ENCODE data around the gene ARL2BP.
"Not testable (repeated sequence)": the region's sequence is repeated elsewhere in the genome, so short reads cannot be mapped to it uniquely, and the experiment has no call there.

ARL2BP gene

DNA sequence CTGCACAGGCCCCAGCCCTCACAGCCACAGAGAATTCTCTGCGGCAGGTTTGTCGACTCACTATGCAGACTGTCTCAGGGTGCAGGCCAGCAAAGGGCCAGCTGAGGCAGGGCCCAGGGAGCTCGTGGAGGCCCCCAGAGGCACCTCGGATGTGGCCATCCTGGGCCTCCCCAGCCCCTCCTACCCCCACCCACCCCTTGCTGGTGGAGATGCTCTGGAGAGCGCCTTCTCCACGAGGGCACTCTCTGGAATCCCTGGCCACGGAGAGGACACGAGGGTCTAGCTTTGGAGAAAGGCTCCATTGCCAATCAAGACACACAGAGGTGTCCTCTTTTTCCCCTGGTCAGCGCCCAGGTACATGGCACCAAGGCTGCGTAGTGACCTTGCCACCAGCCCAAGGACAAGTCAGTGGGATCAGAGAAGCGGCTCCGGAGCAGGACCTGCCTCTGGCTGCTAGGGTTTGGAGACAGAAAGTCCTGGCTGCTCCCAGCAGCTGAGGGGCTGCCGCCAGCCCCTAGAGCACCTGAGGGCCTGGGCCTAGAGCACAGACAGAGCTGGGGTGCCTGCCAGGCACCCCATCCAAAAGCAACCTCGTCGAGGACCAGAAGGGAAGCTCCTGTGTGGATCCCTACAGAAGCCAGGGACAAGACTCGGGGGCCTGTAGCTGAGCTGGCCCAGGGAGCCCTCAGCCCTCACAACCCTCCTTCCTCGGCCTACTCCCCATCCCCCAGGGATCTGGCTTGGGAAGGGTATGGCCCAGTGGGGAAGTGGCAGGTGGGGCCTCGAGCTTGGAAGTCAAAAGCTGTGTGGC, 18.7 kb downstream of the ARL2BP start:
- H3K9me3 ChIP-seq (ENCODE audit: insufficient read depth, low read length), result no peaks in the 10 kb centered on the region
- peaks cover 23% of the 10 kb centered on the region for H3K4me1 ChIP-seq (ENCODE audit: insufficient read depth, insufficient read length)
- H3K27me3 ChIP-seq (ENCODE audit: insufficient read depth, insufficient read length), result no peaks in the 10 kb centered on the region
- no peak for TF ChIP-seq SUZ12 (IDR thresholded peaks at IDR 0.05; ENCODE audit: extremely low read depth, insufficient read depth, insufficient read length)
- no peak for TF ChIP-seq ZNF274 (IDR thresholded peaks at IDR 0.05; ENCODE audit: low read depth, low read length)
- H3K36me3 ChIP-seq (ENCODE audit: insufficient read depth, insufficient read length, low read length), result no peaks in the 10 kb centered on the region
- no peak for DNase-seq (ENCODE audit: low read depth, low spot score)
- no peak overlapping the region for H3K4me3 ChIP-seq (ENCODE audit: insufficient read length, low read depth)
- H3K9ac ChIP-seq (ENCODE audit: insufficient read length, low read depth), result peak overlapping the region; percentile 57

DNA sequence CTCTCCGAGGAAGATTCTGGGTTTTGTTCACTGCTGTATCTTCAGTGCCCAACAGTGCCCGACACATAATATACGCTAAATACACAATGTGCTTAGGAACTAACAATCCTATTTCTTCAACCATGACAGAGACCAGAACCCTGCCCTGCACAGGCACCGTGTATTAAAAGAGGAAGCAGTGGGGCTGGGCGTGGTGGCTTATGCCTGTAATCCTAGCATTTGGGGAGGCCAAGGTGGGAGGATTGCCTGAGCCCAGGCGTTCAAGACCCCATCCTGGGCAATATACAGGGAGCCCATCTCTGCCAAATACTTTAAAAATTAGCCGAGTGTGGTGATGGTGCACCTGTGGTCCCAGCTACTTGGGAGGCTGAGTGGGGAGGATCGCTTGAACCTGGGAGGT, 19.3 kb downstream of the ARL2BP start:
- no peak for TF ChIP-seq ZNF274 (IDR thresholded peaks at IDR 0.05; ENCODE audit: low read depth, low read length)
- TF ChIP-seq SUZ12 (IDR thresholded peaks at IDR 0.05; ENCODE audit: extremely low read depth, insufficient read depth, insufficient read length), result no peak
- TF ChIP-seq YY1 (IDR thresholded peaks at IDR 0.05; ENCODE audit: insufficient read depth, insufficient read length), result no peak
- H3K9me3 ChIP-seq (ENCODE audit: insufficient read depth, low read length), result no peaks in the 10 kb centered on the region
- H3K36me3 ChIP-seq (ENCODE audit: insufficient read depth, insufficient read length, low read length), result no peaks in the 10 kb centered on the region
- no peak overlapping the region for H3K9ac ChIP-seq (ENCODE audit: insufficient read length, low read depth)
- no peak overlapping the region for H3K4me3 ChIP-seq (ENCODE audit: insufficient read length, low read depth)
- H3K4me1 ChIP-seq (ENCODE audit: insufficient read depth, insufficient read length), result peaks cover 21% of the 10 kb centered on the region
- no peaks in the 10 kb centered on the region for H3K27me3 ChIP-seq (ENCODE audit: insufficient read depth, insufficient read length)
- DNase-seq (ENCODE audit: low read depth, low spot score), result no peak

DNA sequence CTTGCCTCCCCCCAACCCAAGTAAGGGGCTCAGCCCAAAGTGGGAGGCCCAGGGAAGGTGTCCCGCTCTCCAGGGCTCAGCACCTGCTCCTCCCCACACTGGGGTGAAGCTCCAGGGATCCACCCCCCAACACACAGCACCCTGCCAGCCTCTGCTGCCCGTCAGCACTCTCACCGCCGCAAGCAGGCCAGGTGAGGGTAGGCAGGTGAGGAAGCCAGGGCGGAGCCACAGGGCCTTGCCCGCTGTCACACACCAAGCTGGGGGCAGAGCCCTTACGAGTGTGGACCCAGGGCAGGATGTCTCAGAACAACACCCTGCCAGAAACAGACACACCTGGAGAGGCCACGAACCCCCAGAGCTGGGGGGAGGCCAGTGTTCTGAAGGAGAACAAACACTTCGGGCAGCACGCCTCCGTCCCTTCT, 19.9 kb downstream of the ARL2BP start:
- DNase-seq (ENCODE audit: low read depth, low spot score), result no peak
- Histone ChIP-seq H3K27me3 (ENCODE audit: insufficient read depth, insufficient read length) (no peaks in the 10 kb centered on the region), H3K9me3 (ENCODE audit: insufficient read depth, low read length) (no peaks in the 10 kb centered on the region), H3K9ac (ENCODE audit: insufficient read length, low read depth) (no peak overlapping the region), H3K4me3 (ENCODE audit: insufficient read length, low read depth) (no peak overlapping the region), H3K4me1 (ENCODE audit: insufficient read depth, insufficient read length) (peaks cover 19% of the 10 kb centered on the region), H3K36me3 (ENCODE audit: insufficient read depth, insufficient read length, low read length) (no peaks in the 10 kb centered on the region)
- TF ChIP-seq YY1 (IDR thresholded peaks at IDR 0.05; ENCODE audit: insufficient read depth, insufficient read length) (no peak), SUZ12 (IDR thresholded peaks at IDR 0.05; ENCODE audit: extremely low read depth, insufficient read depth, insufficient read length) (no peak), ZNF274 (IDR thresholded peaks at IDR 0.05; ENCODE audit: low read depth, low read length) (no peak)

GRCh38 chr16:57265850-57266530, 20.9 kb downstream of the ARL2BP start:
- no peaks in the 10 kb centered on the region for H3K36me3 ChIP-seq (ENCODE audit: insufficient read depth, insufficient read length, low read length)
- no peak overlapping the region for H3K9ac ChIP-seq (ENCODE audit: insufficient read length, low read depth)
- no peaks in the 10 kb centered on the region for H3K27me3 ChIP-seq (ENCODE audit: insufficient read depth, insufficient read length)
- TF ChIP-seq YY1 (IDR thresholded peaks at IDR 0.05; ENCODE audit: insufficient read depth, insufficient read length) (no peak), SUZ12 (IDR thresholded peaks at IDR 0.05; ENCODE audit: extremely low read depth, insufficient read depth, insufficient read length) (no peak), ZNF274 (IDR thresholded peaks at IDR 0.05; ENCODE audit: low read depth, low read length) (no peak)
- H3K9me3 ChIP-seq (ENCODE audit: insufficient read depth, low read length), result no peaks in the 10 kb centered on the region
- no peak overlapping the region for H3K4me3 ChIP-seq (ENCODE audit: insufficient read length, low read depth)
- H3K4me1 ChIP-seq (ENCODE audit: insufficient read depth, insufficient read length), result peaks cover 18% of the 10 kb centered on the region
- DNase-seq (ENCODE audit: low read depth, low spot score), result no peak

- H3K9ac ChIP-seq (ENCODE audit: insufficient read length, low read depth), result no peak overlapping the region
- H3K4me3 ChIP-seq (ENCODE audit: insufficient read length, low read depth), result no peak overlapping the region
- no peaks in the 10 kb centered on the region for H3K36me3 ChIP-seq (ENCODE audit: insufficient read depth, insufficient read length, low read length)
- peaks cover 20% of the 10 kb centered on the region for H3K4me1 ChIP-seq (ENCODE audit: insufficient read depth, insufficient read length)
- no peaks in the 10 kb centered on the region for H3K27me3 ChIP-seq (ENCODE audit: insufficient read depth, insufficient read length)
- DNase-seq (ENCODE audit: low read depth, low spot score), result no peak
- TF ChIP-seq YY1 (IDR thresholded peaks at IDR 0.05; ENCODE audit: insufficient read depth, insufficient read length), result no peak
- no peak for TF ChIP-seq ZNF274 (IDR thresholded peaks at IDR 0.05; ENCODE audit: low read depth, low read length)
- H3K9me3 ChIP-seq (ENCODE audit: insufficient read depth, low read length), result no peaks in the 10 kb centered on the region
Observed at GRCh38 chr16:57266531-57267260, 21.6 kb downstream of the ARL2BP start.

DNA sequence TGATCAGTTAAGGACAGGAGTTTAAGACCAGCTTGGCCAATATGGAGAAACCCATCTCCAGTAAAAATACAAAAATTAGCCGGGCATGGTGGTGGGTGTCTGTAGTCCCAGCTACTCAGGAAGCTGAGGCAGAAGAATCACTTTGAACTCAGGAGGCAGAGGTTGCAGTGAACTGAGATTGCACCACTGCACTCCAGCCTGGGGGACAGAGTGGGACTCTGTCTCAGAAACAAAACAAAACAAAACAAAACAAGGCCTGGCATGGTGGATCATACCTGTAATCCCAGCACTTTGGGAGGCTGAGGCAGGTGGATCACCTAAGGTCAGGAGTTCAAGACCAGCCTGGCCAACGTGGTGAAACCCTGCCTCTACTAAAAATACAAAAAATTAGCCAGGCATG, 22.3 kb downstream of the ARL2BP start:
- not testable (repeated sequence) for H3K9me3 ChIP-seq (ENCODE audit: insufficient read depth, low read length); H3K36me3 ChIP-seq (ENCODE audit: insufficient read depth, insufficient read length, low read length); H3K9ac ChIP-seq (ENCODE audit: insufficient read length, low read depth); DNase-seq (ENCODE audit: low read depth, low spot score); H3K27me3 ChIP-seq (ENCODE audit: insufficient read depth, insufficient read length); H3K4me3 ChIP-seq (ENCODE audit: insufficient read length, low read depth)
- peaks cover 20% of the 10 kb centered on the region for H3K4me1 ChIP-seq (ENCODE audit: insufficient read depth, insufficient read length)

All from NT2/D1 (cell line).